OCI-LY7 (cell line): ENCODE measurements around the gene UHRF1. TPM values are rescaled to one million over a fixed set of nuclear protein-coding genes. Genes with fewer than 3 reads are reported as not detected.

Experiments
- Bru-seq: library from RNA; stranded (reverse); fragments of 400-500 nt; gene quantifications from one replicate; lab custom pipeline; 2021; lab: Mats Ljungman, UMichigan
- BruChase-seq, 2 experiments: library from RNA; stranded (reverse); fragments of 400-500 nt; gene quantifications; one replicate each; lab custom pipeline; 2021; lab: Mats Ljungman, UMichigan
- BruUV-seq: library from RNA; stranded (reverse); fragments of 400-500 nt; replicated peaks from 2 replicates; lab custom pipeline; 2021; lab: Mats Ljungman, UMichigan
- CTCF ChIA-PET: fragments of 300-600 bp; sonication (Branson Sonifier 250); formaldehyde crosslinking; loops from one replicate; lab custom pipeline; 2022; ENCODE audit warnings: antibody characterized with exemption; ENCODE audit not compliant: unreplicated experiment; lab: Charles Lee
- POLR2A ChIA-PET: fragments of 300-600 bp; sonication (Branson Sonifier 250); formaldehyde crosslinking; loops from one replicate; lab custom pipeline; 2022; ENCODE audit warnings: antibody characterized with exemption; lab: Charles Lee
- DNase-seq: peaks from one replicate; pipeline ENCODE4 v3.0.0-alpha.2; 2015; ENCODE audit warnings: low spot score
- H2AFZ ChIP-seq: fragments of 200-600 bp; sonication (generic), shearing (Covaris generic); 2 replicates; pipeline ENCODE4 v1.6.1; 2014; ENCODE audit warnings: mild to moderate bottlenecking, antibody characterized with exemption, low read length, moderate library complexity
- H3K27ac ChIP-seq: fragments of 200-600 bp; sonication (generic); 2 replicates; pipeline ENCODE4 v1.5.1; 2014; ENCODE audit warnings: mixed run types, low read depth, mild to moderate bottlenecking, moderate library complexity, low read length, inconsistent platforms; ENCODE audit not compliant: poor library complexity, severe bottlenecking
- H3K36me3 ChIP-seq: fragments of 200-600 bp; sonication (generic); 2 replicates; pipeline ENCODE4 v1.6.1; 2014; ENCODE audit warnings: mild to moderate bottlenecking, antibody characterized with exemption, low read length, moderate library complexity, mixed read lengths; ENCODE audit not compliant: insufficient read depth
- H3K4me1 ChIP-seq: fragments of 200-600 bp; sonication (generic); 2 replicates; pipeline ENCODE4 v1.5.1; 2014; ENCODE audit warnings: mild to moderate bottlenecking, low read length; ENCODE audit not compliant: insufficient read depth, poor library complexity, severe bottlenecking
- H3K4me2 ChIP-seq: fragments of 200-600 bp; sonication (generic); 2 replicates; pipeline ENCODE4 v1.6.1; 2014; ENCODE audit warnings: mild to moderate bottlenecking, low read length
- H3K4me3 ChIP-seq: fragments of 200-600 bp; sonication (generic); 2 replicates; pipeline ENCODE4 v1.5.1; 2014; ENCODE audit warnings: mild to moderate bottlenecking, low read depth, low read length; ENCODE audit not compliant: poor library complexity, severe bottlenecking
- H3K79me2 ChIP-seq: fragments of 200-600 bp; sonication (generic); 2 replicates; pipeline ENCODE4 v1.6.1; 2016; ENCODE audit warnings: low read depth, mild to moderate bottlenecking, low read length, moderate library complexity, mixed read lengths; ENCODE audit not compliant: insufficient read depth
- H3K9me2 ChIP-seq: fragments of 200-600 bp; sonication (generic); 2 replicates; pipeline ENCODE4 v1.6.1; 2016; ENCODE audit warnings: mild to moderate bottlenecking, low read length, mixed read lengths; ENCODE audit not compliant: insufficient read depth
- H3K9me3 ChIP-seq: fragments of 200-600 bp; sonication (generic); 2 replicates; pipeline ENCODE4 v1.6.1; 2014; ENCODE audit warnings: mild to moderate bottlenecking, mixed run types, low read length, mixed read lengths
- H4K20me1 ChIP-seq: fragments of 200-600 bp; sonication (generic); 2 replicates; pipeline ENCODE4 v1.6.1; 2014; ENCODE audit warnings: mild to moderate bottlenecking, antibody characterized with exemption, low read length, moderate library complexity, mixed read lengths; ENCODE audit not compliant: insufficient read depth
- CTCF ChIP-seq: fragments of 200-600 bp; sonication (generic); conservative IDR thresholded peaks from 2 replicates; pipeline ENCODE4 v1.5.1; 2014; ENCODE audit warnings: mild to moderate bottlenecking, antibody characterized with exemption, low read length, moderate library complexity, mixed read lengths
- EZH2phosphoT487 ChIP-seq: fragments of 200-600 bp; sonication (generic); IDR thresholded peaks from 2 replicates; pipeline ENCODE4 v1.6.1; 2018; ENCODE audit warnings: low read depth, borderline replicate concordance, mild to moderate bottlenecking, mixed run types, antibody characterized with exemption, low read length, moderate library complexity, mixed read lengths
- intact Hi-C: fragments of 100-400 bp; cut with micrococcal nuclease; formaldehyde crosslinking; loops from one replicate; pipeline ENCODE4 v1.10.0; 2022; ENCODE audit not compliant: unreplicated experiment
- long read RNA-seq: library from polyadenylated mRNA; stranded (forward); transcript quantifications from one replicate; pipeline ENCODE4 v2.0.0, GENCODE V29; 2022
- total RNA-seq, 2 experiments: library from RNA; depleted of rRNA in 1 of 2; stranded (reverse); fragments of >200 nt in 1 of 2; shearing (Covaris generic) in 1 of 2; gene quantifications; 2 replicates each; pipeline ENCODE4 v1.2.3, GENCODE V29; 2014 to 2022

The UHRF1 gene
- total RNA-seq (2014; rRNA removed; shearing (Covaris generic)) (141 and 155 TPM in 2 replicates), total RNA-seq (2022) (172 and 186 TPM in 2 replicates), Bru-seq, nascent RNA (percentile 80 among the genes with signal in this experiment), BruChase-seq, experiment 1, labeled RNA remaining after a 6-hour chase (percentile 84 among the genes with signal in this experiment), BruChase-seq, experiment 2, labeled RNA remaining after a 2-hour chase (percentile 88 among the genes with signal in this experiment)
- long read RNA-seq, transcript UHRF1-205 (17 exons, 3,965 nt) = major isoform, 624 of 1,025 reads
- long read RNA-seq, transcript UHRF1-203 (17 exons, 2,651 nt) = minor isoform, 146 of 1,025 reads
- long read RNA-seq, transcript UHRF1-206 (16 exons, 3,230 nt) = minor isoform, 11 of 1,025 reads
- long read RNA-seq, partial matches to known transcripts = 152 of 1,025 reads
- long read RNA-seq, other reads (novel, unspliced or antisense) = 88 of 1,025 reads

GRCh38 chr19:4909156-4909896, at the start of gene UHRF1:
Gene UHRF1 (plus strand): TSS chr19:4909501. CDS start chr19:4910886, 1,385 bp downstream.
- peak; percentile 86 for DNase-seq
- peak within 1 kb of the TSS; percentile 80 for H3K27ac ChIP-seq
- peaks cover 13% of the 10 kb centered on the region for H4K20me1 ChIP-seq
- peak within 1 kb of the TSS; percentile 97 for H3K4me3 ChIP-seq
- intact Hi-C loops = no loop called here
- peak within 1 kb of the TSS; percentile 96 for H3K4me2 ChIP-seq
- TF ChIP-seq EZH2phosphoT487 (no peak), CTCF (no peak)
- H3K9me3 ChIP-seq = no peaks in the 10 kb centered on the region
- peaks cover 44% of the 10 kb centered on the region for H3K79me2 ChIP-seq
- no TSS peak for BruUV-seq
- no peaks in the 10 kb centered on the region for H3K9me2 ChIP-seq
- CTCF ChIA-PET = no interaction called here
- H2AFZ ChIP-seq = peak within 1 kb of the TSS; percentile 26
- peaks cover 33% of the 10 kb centered on the region for H3K4me1 ChIP-seq
- POLR2A ChIA-PET = no interaction called here
- peaks cover 41% of the 10 kb centered on the region for H3K36me3 ChIP-seq

GRCh38 chr19:4859697-4860096, 49.6 kb upstream of the UHRF1 start:
- no peak for TF ChIP-seq CTCF
- no peak for TF ChIP-seq EZH2phosphoT487
- Histone ChIP-seq H3K9me3 (no peaks in the 10 kb centered on the region), H3K9me2 (no peaks in the 10 kb centered on the region), H3K4me3 (no peak overlapping the region), H3K79me2 (peaks cover 20% of the 10 kb centered on the region; the same call in 1 of the 2 replicates), H3K27ac (no peak overlapping the region), H3K4me2 (no peak overlapping the region), H2AFZ (no peak overlapping the region), H3K36me3 (peaks cover 75% of the 10 kb centered on the region), H3K4me1 (peaks cover 26% of the 10 kb centered on the region), H4K20me1 (no peaks in the 10 kb centered on the region)
- ChIA-PET POLR2A (no interaction called here), CTCF (interaction anchor here (1.0 kb wide), 1 partner anchor 8 kb away, joined by 3 read pairs; no protein-coding TSS in a partner anchor)
- BruUV-seq = no TSS peak
- intact Hi-C loops = loop anchor here (10.0 kb wide), 1 partner anchor 105 kb away; the partner anchor contains the start of gene KDM4B
- DNase-seq = no peak
